Astrocyte of the cerebellum (primary cell): Measurements from ENCODE around the gene SMPD3.

Source experiments
- DNase-seq: peaks from one replicate; pipeline ENCODE4 v3.0.0-alpha.2; 2011; ENCODE audit warnings: low read depth
- H3K4me3 ChIP-seq: 2 replicates; pipeline ENCODE4 v1.5.1; 2011; ENCODE audit warnings: mild to moderate bottlenecking, low read depth, low read length, moderate library complexity
- CTCF ChIP-seq: IDR thresholded peaks from 2 replicates; pipeline ENCODE4 v1.5.1; 2012; ENCODE audit warnings: low read length, low read depth, moderate library complexity, mild to moderate bottlenecking; ENCODE audit errors: missing control alignments
- in situ Hi-C: cut with HindIII; loops from 2 replicates; pipeline ENCODE4 v1.10.0; 2017; ENCODE audit warnings: low sequenced_read_pairs

Gene SMPD3

DNA sequence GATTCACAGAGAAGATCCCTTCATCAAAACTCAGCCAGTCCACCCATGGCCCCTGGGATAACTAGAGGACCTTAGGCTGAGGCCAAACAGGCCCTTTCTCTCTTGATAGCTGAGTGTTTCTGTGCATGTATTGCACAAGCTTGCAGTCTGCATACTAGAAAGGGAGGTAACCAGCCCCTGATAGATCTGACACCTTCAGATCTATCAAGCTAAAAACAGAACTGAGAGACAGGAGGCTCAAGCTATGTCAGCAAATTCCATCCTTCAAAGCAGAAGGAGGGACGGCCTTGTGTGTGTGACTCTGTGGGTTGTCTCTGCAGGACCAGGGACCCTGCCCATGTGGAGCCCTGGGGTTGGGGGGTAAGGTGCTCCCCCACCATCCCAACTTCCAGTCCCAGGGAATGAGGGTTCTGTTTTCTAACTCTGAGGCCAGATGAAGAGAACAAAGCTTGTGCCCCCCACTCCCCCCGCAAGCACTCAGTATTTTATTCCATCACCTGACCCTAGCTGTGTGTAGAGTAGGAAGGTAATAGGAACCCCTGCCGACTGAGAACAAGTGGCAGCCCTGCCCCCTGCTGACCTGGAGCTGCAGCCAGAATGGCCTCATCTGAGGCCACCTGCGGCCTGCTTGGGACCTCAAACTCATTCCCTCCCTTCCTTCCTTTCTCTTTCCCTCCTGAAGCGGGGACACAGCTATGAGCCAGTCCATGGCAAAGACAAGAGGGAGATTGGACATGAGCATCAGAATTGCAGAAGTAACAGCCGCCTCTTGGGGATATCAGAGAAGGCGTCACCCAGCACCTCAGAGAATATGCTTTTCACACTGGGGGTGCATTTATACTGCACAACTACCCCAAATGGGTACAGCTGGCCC lies 63.8 kb downstream of the SMPD3 start:
- no peak overlapping the region for H3K4me3 ChIP-seq
- no peak for DNase-seq
- no peak for TF ChIP-seq CTCF
- in situ Hi-C loops, result loop anchor here (5.0 kb wide), 1 partner anchor 38 kb away; no protein-coding TSS in a partner anchor

- in situ Hi-C loops, result loop anchor here (5.0 kb wide), 1 partner anchor 38 kb away; no protein-coding TSS in a partner anchor
- H3K4me3 ChIP-seq, result no peak overlapping the region
- DNase-seq, result no peak
- no peak for TF ChIP-seq CTCF
Measured at GRCh38 chr16:68383858-68384257, 64.5 kb downstream of the SMPD3 start.

DNA sequence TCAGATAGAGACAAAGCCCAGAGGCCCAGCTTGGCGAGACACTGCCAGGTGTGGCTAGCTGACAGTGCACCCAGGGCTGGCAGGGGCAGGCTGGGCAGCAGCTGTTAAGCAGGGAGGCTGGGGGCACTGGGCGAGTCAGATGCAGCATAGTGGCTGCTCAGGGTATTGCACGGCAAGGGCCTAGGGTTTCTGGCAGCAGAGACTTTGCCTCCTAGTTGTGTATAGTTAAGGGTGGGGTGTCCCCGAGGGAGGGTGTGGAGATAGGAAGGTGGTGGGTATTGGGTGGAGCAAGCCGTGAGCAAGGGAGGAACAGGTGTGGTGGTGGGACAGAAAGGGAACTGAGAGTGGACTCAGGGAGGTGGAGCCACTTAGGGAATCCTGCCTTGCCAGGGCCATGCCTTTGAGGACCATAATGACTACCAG lies 66.0 kb downstream of the SMPD3 start:
- TF ChIP-seq CTCF, result no peak
- no peak overlapping the region for H3K4me3 ChIP-seq
- in situ Hi-C loops, result loop anchor here (5.0 kb wide), 1 partner anchor 40 kb away; no protein-coding TSS in a partner anchor
- no peak for DNase-seq

GRCh38 chr16:68381363-68381724 lies 67.0 kb downstream of the SMPD3 start:
- H3K4me3 ChIP-seq, result no peak overlapping the region
- no peak for DNase-seq
- no peak for TF ChIP-seq CTCF
- in situ Hi-C loops, result loop anchor here (5.0 kb wide), 1 partner anchor 41 kb away; no protein-coding TSS in a partner anchor

DNA sequence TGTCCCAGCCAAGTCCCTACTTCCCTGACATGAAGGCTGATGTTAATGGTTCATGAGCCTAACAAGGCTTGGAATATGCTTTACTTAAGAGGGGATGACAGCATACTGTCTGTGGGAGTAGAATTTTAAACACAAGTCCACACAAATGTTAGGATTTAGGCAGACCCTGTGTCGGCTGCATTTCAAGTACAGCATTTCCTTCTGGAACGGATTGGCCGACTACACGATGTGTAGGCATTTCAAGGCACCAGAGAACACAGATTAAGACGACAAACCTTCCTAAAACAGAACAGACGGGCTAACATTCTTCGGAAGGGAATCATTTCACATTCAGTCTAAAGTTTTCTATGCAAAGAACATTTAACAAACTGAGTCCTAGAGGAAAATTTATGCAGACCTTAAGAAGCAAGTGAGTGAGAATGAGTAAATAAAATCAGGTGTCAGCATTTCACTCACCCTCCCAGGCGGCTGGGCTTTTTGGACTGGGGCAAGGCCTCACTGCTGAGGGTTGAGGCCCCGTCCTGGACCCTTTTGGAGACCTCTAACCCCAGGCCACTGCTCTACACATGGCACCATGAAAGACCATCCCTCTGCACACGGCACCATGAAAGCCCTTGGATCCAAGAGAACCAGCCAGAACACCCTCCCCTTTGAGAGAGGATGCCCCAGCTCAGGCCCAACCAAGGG lies 67.5 kb downstream of the SMPD3 start:
- H3K4me3 ChIP-seq, result no peak overlapping the region
- no peak for DNase-seq
- in situ Hi-C loops, result loop anchor here (5.0 kb wide), 1 partner anchor 41 kb away; no protein-coding TSS in a partner anchor
- no peak for TF ChIP-seq CTCF

DNA sequence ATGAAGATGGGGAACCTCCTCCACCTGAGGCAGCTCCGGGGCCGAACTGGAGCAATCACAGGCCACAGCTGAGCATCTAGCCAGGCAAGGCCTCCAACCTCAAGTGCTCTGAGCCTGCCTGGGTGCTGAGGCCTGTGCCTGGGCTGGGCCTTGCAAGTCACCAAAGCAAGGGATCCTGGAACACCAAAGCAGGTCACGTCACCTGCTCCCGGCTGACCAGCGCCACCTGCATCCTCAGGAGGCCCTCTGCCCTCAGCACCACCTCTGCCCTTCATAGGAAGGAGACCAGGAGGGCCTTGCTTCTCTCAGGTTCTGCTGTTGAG lies 68.0 kb downstream of the SMPD3 start:
- DNase-seq, result no peak
- no peak overlapping the region for H3K4me3 ChIP-seq
- in situ Hi-C loops, result loop anchor here (5.0 kb wide), 1 partner anchor 42 kb away; no protein-coding TSS in a partner anchor
- no peak for TF ChIP-seq CTCF
